Transverse colon (tissue), 3 donors: Measurements from ENCODE around the gene SEM1.

ENCODE experiments used
- POLR2A ChIP-seq: fragments of 450-650 bp; IDR thresholded peaks from one replicate; pipeline ENCODE4 v1.6.1; 2016; ENCODE audit warnings: antibody characterized with exemption, mild to moderate bottlenecking, moderate library complexity
- TF ChIP-seq, protein P1 (sequence below), 5 experiments: fragments of 200-600 bp in 3 of 5; fragments of 450-650 bp in 2 of 5; sonication (generic) in 3 of 5; IDR thresholded peaks; 1 replicate in 2 of 5; 2 replicates in 3 of 5; pipeline ENCODE4 v1.5.1; 2016 to 2017; ENCODE audit warnings: antibody characterized with exemption in 5 of 5, inconsistent platforms in 3 of 5, mild to moderate bottlenecking in 2 of 5, moderate library complexity in 1 of 5

DNA sequence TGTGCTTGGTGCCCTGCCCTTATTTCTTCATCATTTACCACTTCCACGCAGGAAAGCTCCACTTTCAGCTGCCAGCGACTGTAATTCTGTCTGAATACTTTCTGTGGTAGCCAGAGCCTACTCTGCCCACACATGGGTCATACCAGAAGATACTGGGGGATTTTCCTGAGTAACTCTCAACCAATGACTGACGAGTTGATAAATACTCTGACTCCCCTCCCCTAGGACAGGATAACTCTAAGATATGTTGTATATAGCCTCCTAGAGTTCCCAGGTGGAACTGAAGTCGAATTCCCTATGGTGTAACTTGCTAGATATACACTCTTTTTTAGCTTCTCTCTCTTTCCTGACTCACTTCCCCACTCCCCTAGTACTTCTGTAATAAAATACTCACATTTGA is 29.8 kb downstream of the SEM1 start:
- TF ChIP-seq, protein P1, sequence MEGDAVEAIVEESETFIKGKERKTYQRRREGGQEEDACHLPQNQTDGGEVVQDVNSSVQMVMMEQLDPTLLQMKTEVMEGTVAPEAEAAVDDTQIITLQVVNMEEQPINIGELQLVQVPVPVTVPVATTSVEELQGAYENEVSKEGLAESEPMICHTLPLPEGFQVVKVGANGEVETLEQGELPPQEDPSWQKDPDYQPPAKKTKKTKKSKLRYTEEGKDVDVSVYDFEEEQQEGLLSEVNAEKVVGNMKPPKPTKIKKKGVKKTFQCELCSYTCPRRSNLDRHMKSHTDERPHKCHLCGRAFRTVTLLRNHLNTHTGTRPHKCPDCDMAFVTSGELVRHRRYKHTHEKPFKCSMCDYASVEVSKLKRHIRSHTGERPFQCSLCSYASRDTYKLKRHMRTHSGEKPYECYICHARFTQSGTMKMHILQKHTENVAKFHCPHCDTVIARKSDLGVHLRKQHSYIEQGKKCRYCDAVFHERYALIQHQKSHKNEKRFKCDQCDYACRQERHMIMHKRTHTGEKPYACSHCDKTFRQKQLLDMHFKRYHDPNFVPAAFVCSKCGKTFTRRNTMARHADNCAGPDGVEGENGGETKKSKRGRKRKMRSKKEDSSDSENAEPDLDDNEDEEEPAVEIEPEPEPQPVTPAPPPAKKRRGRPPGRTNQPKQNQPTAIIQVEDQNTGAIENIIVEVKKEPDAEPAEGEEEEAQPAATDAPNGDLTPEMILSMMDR (IDR thresholded peaks at IDR 0.05), result no peak
- no peak for TF ChIP-seq POLR2A
